NCI-H1930 (cell line): ENCODE data around the gene BPI.
"Not testable (repeated sequence)": the region's sequence is repeated elsewhere in the genome, so short reads cannot be mapped to it uniquely, and the experiment has no call there.

ENCODE experiments used
- DNase-seq, 2 experiments: peaks; one replicate each; lab custom pipeline; 2025; lab: John Stamatoyannopoulos, UW

The BPI gene

GRCh38 chr20:38336726-38337125 is 32.8 kb downstream of the BPI start:
- DNase-seq = no peak

GRCh38 chr20:38337561-38338140 is 33.7 kb downstream of the BPI start:
- peak; percentile 44 to 53 for DNase-seq

- DNase-seq = peak in 1 of 2 experiments; percentile 21
Observed at GRCh38 chr20:38338849-38339520, 35.0 kb downstream of the BPI start.

- DNase-seq = not testable (repeated sequence)
Observed at GRCh38 chr20:38339521-38339896, 35.6 kb downstream of the BPI start.

- DNase-seq = no peak
Observed at GRCh38 chr20:38339997-38340396, 36.0 kb downstream of the BPI start.

- no peak for DNase-seq
Observed at GRCh38 chr20:38340693-38341092, 36.7 kb downstream of the BPI start.

GRCh38 chr20:38342216-38342615 is 38.3 kb downstream of the BPI start:
- DNase-seq = no peak

GRCh38 chr20:38342713-38343310 is 38.9 kb downstream of the BPI start:
- no peak for DNase-seq

- DNase-seq = peak; percentile 81 to 86
Observed at GRCh38 chr20:38343311-38344106, 39.6 kb downstream of the BPI start.

GRCh38 chr20:38344107-38344701 is 40.2 kb downstream of the BPI start:
- no peak for DNase-seq

GRCh38 chr20:38345643-38346042 is 41.7 kb downstream of the BPI start:
- DNase-seq = no peak

- DNase-seq = no peak
Observed at GRCh38 chr20:38346247-38346651, 42.3 kb downstream of the BPI start, which contains the start of gene LBP. Gene LBP (plus strand): TSS chr20:38346482. CDS start chr20:38346517, 35 bp downstream.

- no peak for DNase-seq
Observed at GRCh38 chr20:38346741-38347140, 42.8 kb downstream of the BPI start.

GRCh38 chr20:38349856-38350255 is 45.9 kb downstream of the BPI start:
- no peak for DNase-seq

GRCh38 chr20:38350879-38351775 is 47.2 kb downstream of the BPI start:
- no peak for DNase-seq

GRCh38 chr20:38353316-38353715 is 49.4 kb downstream of the BPI start:
- DNase-seq = no peak

GRCh38 chr20:38354227-38354626 is 50.3 kb downstream of the BPI start:
- DNase-seq = no peak

GRCh38 chr20:38355161-38356012 is 51.4 kb downstream of the BPI start:
- DNase-seq = no peak

GRCh38 chr20:38357653-38358207 is 53.8 kb downstream of the BPI start:
- no peak for DNase-seq

- DNase-seq = no peak
Observed at GRCh38 chr20:38358556-38358955, 54.6 kb downstream of the BPI start.
